ENCODE measurements around the gene TPCN2. TPM values are rescaled to one million over a fixed set of nuclear protein-coding genes. Genes with fewer than 3 reads are reported as not detected.

Gene TPCN2
- total and polyA plus RNA-seq, 2 of the 4 experiments (the other 2 are of a cell fraction), result 3.4 to 8.0 TPM

- H3K27me3 ChIP-seq (ENCODE audit: control insufficient read depth, insufficient read depth, low read length), result no peaks in the 10 kb centered on the region
- peak overlapping the region in 1 of 2 experiments; percentile 0; a peak in 2 of 4 replicates for H4K8ac ChIP-seq (ENCODE audit: low read depth in 2 of 2, low read length in 2 of 2)
- H3K4me3 ChIP-seq (ENCODE audit: insufficient read depth, low read depth, low read length), result no peak overlapping the region
- ChIA-PET POLR2A (ENCODE audit: unreplicated experiment) (no interaction called here), CTCF (no interaction called here)
- no TSS peak for BruUV-seq (replicated peaks)
- H4K91ac ChIP-seq (ENCODE audit: insufficient read depth, low read depth, low read length), result peak overlapping the region; percentile 58; the same call in 1 of the 2 replicates
- TF ChIP-seq RFX5 (IDR thresholded peaks at IDR 0.05; ENCODE audit: low read depth, low read length) (no peak), SMC3 (IDR thresholded peaks at IDR 0.05; ENCODE audit: low read depth, low read length) (no peak)
- H3K9ac ChIP-seq (ENCODE audit: low read depth, low read length), result no peak overlapping the region
- peak overlapping the region; percentile 43 for H3K4ac ChIP-seq (ENCODE audit: low read depth, low read length)
- no peak overlapping the region for H3K56ac ChIP-seq (ENCODE audit: extremely low read depth, insufficient read depth, low read length)
- H3K4me2 ChIP-seq (ENCODE audit: low read depth, low read length), result no peak overlapping the region
- intact Hi-C loops (cut with micrococcal nuclease), result no loop called here
- ATAC-seq (ENCODE audit: low read depth) (no peak), DNase-seq (no peak)
- H2BK15ac ChIP-seq (ENCODE audit: low read depth, low read length), result no peak overlapping the region; the same call in 1 of the 3 replicates
- H2AK9ac ChIP-seq (replicated peaks; ENCODE audit: low read depth, low read length, poor library complexity), result peak overlapping the region; percentile 92
- dilution Hi-C loops (cut with HindIII; ENCODE audit: low sequenced_read_pairs, unreplicated experiment), result no loop called here
- H3K23ac ChIP-seq (ENCODE audit: low read depth, low read length), result peak overlapping the region; percentile 27; the same call in 1 of the 2 replicates
- H3K18ac ChIP-seq (ENCODE audit: low read depth, low read length), result no peak overlapping the region
- no peak overlapping the region for H3K27ac ChIP-seq (ENCODE audit: insufficient read depth, low read length)
- H3K79me1 ChIP-seq (ENCODE audit: low read depth in 1 of 2, low read length in 2 of 2), result no peaks in the 10 kb centered on the region
- in situ Hi-C loops (cut with MboI; ENCODE audit: low sequenced_read_pairs), result no loop called here
- 90% methylated on average over 8 of the region's 21 CpGs; no CpG with 5 or more reads in 1 of the 2 experiments for WGBS, 2 experiments (ENCODE audit: extremely low coverage in 2 of 2, insufficient read length in 1 of 2)
- H4K5ac ChIP-seq (ENCODE audit: low read depth, low read length), result no peak overlapping the region
- H2AK5ac ChIP-seq (ENCODE audit: low read depth, low read length), result peak overlapping the region; percentile 94
- H3K9me3 ChIP-seq (ENCODE audit: control insufficient read depth, insufficient read depth, low read length), result no peaks in the 10 kb centered on the region
- peak overlapping the region; percentile 17; the same call in 1 of the 2 replicates for H2BK120ac ChIP-seq (ENCODE audit: low read depth, low read length)
- H3K4me1 ChIP-seq (ENCODE audit: control insufficient read depth, insufficient read depth, low read length), result peaks cover 19% of the 10 kb centered on the region
- H2AFZ ChIP-seq (replicated peaks; ENCODE audit: low read length, poor library complexity), result peak overlapping the region; percentile 54
- H2BK5ac ChIP-seq (ENCODE audit: low read depth, low read length, poor library complexity, severe bottlenecking), result no peak overlapping the region
- H4K20me1 ChIP-seq (ENCODE audit: insufficient read depth, low read length), result no peaks in the 10 kb centered on the region
- H2BK20ac ChIP-seq (ENCODE audit: low read depth, low read length), result peak overlapping the region; percentile 45
- no peaks in the 10 kb centered on the region for H3K36me3 ChIP-seq (ENCODE audit: control insufficient read depth, insufficient read depth, low read length)
- H3K9me1 ChIP-seq (ENCODE audit: insufficient read depth, low read length), result peaks cover 3% of the 10 kb centered on the region
- no peak overlapping the region for H3K14ac ChIP-seq (replicated peaks; ENCODE audit: low read depth, low read length)
Measured at GRCh38 chr11:69158301-69159149, 109.8 kb downstream of the TPCN2 start.

All from IMR-90 (cell line).